GM19372 (cell line): Measurements from ENCODE around the gene VAMP1.

Source experiments
- ATAC-seq: cut with Tn5 transposase; IDR thresholded peaks from one replicate; pipeline ENCODE4 v1.9.1; 2021; ENCODE audit warnings: mild to moderate bottlenecking, low read depth, moderate library complexity; ENCODE audit not compliant: unreplicated experiment

The VAMP1 gene

DNA sequence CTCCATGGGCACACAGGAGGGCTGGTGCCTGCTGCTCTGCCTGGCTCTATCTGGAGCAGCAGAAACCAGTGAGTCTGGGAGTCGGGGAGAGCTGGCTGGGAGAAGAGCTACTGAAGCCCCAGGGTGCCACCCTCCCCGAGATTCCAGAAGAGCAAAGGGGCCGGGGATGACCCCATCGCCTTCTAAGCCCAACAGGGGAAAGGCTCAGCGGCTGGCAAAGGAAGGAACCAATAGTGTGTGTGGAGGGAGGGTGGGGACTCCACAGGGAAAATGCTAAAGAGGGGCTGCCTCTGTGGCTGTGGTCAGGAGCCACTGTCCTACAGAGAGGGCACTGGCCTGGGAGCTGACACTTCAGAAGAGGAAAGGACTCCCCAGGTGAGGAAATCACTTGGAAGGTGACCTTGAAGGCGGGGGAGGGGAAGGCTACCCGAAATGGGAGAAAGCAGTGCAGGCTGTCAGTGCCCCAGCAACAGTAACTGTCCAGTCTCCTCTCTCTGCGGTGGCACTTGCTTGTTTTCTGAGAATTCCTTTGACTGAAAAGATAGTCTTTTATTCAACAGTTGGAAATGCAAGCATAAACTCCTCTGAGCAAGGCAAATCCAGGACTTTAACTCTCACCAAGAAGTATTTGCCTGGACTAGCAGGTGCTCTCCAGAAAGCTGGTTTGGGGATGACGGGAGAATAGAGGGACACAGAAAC is 18.1 kb downstream of the VAMP1 start:
- peak; percentile 10 for ATAC-seq

GRCh38 chr12:6451348-6452244 is 18.9 kb downstream of the VAMP1 start, which contains the start of gene TAPBPL:
Gene TAPBPL (plus strand): TSS chr12:6452042. CDS start chr12:6452249, 207 bp downstream.
- ATAC-seq: peak; percentile 63

GRCh38 chr12:6450869-6451347 is 19.6 kb downstream of the VAMP1 start:
- no peak for ATAC-seq

GRCh38 chr12:6450091-6450868 is 20.2 kb downstream of the VAMP1 start:
- ATAC-seq: no peak

GRCh38 chr12:6444704-6445688 is 25.5 kb downstream of the VAMP1 start, which contains the start of gene CD27:
Gene CD27 (plus strand): TSS chr12:6444955. CDS start chr12:6445096, 141 bp downstream.
- ATAC-seq: no peak

DNA sequence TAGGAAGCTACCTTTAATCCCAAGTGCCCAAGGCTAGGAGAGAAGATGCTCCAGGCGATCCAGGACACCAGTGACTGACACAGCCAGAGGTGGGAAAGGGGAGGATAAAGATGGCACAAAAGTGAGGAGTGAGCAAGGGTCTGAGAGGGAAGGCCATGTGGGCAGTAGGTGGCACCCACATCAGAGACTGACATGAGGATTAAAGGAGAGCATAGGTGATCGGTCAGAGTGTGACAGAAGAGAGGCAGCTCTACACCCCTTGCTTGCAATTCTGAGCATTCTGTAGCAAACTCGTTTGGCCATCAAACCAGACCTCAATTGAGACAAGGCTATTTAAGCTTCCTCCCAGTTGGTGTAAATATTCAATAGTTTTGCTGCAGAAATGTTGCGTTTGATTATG is 26.4 kb downstream of the VAMP1 start:
- no peak for ATAC-seq

- ATAC-seq: no peak
Observed at GRCh38 chr12:6443361-6443983, 27.0 kb downstream of the VAMP1 start.

- no peak for ATAC-seq
Observed at GRCh38 chr12:6442836-6443235, 27.6 kb downstream of the VAMP1 start.

GRCh38 chr12:6440391-6440790 is 30.1 kb downstream of the VAMP1 start:
- ATAC-seq: no peak

GRCh38 chr12:6438345-6438744 is 32.1 kb downstream of the VAMP1 start:
- no peak for ATAC-seq

DNA sequence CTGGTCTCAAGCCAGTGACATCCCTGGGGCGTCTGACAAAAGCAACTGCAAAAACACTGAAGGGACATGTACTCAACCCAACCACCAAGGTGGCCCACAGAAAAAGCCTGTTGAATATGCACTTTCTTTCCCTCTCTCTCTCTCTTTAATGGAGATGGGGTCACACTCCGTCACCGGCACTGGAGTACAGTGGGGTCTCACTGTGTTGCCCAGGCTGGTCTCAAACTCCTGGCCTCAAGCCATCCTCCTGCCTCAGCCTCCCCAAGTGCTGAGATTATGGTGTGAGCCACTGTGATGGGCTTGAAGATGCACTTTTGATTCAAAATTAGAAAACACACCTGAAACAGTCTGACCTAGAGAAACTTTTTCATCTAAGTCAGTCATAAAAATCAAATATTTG is 32.9 kb downstream of the VAMP1 start:
- no peak for ATAC-seq

DNA sequence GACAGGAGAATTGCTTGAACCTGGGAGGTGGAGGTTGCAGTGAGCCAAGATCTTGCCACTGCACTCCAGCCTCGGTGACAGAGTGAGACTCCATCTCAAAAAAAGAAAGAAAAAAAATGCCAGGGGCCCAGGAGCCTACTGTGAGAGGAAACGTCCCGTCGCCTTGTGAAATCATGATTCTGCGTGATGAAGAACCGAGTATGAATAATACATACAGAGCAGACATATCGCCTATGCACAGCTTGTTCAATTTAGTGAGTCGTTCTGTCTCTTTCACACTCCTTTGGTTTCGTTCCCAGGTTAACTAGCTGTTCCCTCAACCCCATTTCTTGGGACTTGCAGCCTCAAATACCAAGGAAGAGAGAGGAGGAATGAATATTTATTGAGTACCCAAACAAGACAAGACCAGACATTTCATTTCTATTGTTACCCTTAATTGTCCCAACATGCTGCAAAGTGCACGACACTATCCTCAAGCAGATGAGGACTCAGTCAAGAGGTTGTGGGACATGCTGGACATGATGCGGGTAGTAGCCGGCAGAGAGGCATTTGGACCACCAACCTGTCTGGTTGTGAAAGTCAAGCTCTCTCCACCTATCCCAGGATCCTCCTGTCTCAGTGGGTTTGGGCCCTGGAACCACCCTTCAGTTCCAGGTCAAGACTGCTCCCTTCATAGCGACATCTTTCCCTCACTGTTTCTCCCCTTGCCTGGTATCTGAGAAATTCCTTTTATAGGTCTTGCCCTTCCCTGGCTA is 34.3 kb downstream of the VAMP1 start:
- no peak for ATAC-seq

DNA sequence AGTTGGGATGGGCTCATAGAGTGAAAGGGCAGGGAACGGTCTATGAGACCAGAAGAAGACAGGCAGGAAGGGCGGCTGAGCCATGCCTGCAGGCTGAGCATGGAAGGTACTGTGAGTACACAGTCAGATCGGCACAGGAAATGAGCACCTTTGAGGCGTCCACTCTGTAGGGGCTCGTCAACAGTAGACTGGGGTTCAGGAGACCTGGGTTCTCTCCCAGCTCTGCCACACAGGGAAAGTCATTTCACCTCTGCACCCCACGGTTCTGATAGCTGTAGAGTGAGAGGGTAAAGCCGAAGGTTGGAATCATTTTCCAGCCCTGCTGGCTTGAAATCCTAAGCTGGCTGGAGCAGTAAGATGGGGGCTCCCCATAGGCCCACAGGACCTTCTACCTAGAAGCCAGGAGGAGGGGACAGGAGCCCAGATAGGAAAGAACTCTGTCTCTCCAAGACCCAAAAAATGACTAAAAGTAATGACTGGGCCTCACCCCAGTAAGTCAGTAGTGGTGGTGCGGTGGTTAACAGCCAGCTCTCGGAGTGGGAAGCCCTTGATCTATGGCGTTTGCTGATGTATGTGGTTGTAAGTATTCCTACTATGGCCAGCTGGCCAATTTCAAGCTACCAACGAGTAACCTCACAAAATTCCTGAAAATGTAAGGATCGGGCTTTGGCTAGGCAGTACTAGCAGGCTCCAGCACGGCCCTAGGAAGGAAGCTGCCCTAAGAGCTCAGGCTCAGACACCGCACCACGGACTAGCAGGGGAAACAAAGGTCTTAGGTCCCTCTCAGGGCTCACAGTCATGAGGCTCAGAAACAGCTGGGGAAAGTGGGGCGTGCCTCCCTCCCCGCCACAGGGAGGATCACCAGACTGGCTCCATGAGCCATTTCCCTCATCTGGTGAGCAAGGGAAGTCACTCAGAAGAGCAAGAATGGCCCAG is 36.0 kb downstream of the VAMP1 start:
- no peak for ATAC-seq

DNA sequence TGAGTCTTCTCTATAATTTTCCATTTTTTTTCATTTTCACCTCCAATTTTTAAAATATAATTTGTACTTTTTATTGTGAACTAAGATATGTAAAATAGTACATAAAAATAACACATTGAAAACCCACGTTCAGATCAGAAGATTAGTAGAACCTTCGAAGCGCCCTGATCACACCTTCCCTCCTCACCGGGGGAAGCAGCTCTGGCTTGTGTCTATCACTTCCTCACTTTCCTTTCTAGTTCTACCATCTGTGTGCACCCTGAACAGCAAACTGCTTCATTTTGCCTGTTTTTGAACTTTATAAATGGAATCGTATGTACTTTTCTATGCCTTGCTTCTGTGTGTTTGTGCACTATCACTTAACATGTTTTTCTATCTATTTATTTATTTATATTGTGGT is 37.5 kb downstream of the VAMP1 start:
- ATAC-seq: no peak

DNA sequence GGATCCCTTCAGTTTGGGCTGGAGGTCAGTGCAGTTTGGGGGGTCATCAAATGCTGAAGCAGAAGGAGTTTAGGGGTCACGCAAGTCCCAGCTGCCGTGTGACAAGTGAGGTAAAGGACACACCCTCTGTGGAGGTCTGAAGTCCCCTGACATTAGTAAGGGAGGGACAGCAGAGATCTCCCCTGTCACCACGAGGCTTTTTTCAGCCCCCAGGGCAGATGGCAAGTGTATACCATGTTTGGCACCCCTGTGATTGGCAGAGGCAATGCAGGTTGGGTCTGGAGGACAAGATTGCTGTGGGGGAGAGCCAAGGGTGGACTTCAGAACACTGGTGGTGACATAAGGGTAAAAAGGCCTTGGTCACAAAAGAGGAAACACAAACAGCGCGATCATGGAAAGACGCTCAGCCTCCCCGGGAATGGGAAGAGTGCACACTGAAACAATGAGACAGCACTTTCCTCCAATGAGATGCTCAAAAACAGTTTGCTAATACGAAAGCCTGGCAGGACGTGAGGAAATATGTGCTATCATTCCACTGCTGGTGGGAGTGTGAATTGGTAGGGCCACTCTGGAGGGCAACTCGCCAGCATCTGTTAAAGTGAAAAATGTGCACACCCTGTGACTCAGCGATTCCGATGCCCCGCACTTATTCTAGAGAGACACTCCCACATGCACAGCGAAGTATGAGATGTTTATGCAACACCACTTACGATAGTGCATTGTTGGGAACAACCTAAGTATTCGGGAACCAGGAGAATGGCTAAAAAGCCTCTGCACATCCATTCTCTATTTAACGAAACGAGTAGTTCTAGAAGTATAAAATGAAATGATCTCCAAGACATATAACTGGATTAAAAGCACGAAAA is 40.1 kb downstream of the VAMP1 start:
- ATAC-seq: no peak

- no peak for ATAC-seq
Observed at GRCh38 chr12:6428326-6428725, 42.2 kb downstream of the VAMP1 start.
